Measurements from ENCODE around the gene CEP112.

Gene CEP112

DNA sequence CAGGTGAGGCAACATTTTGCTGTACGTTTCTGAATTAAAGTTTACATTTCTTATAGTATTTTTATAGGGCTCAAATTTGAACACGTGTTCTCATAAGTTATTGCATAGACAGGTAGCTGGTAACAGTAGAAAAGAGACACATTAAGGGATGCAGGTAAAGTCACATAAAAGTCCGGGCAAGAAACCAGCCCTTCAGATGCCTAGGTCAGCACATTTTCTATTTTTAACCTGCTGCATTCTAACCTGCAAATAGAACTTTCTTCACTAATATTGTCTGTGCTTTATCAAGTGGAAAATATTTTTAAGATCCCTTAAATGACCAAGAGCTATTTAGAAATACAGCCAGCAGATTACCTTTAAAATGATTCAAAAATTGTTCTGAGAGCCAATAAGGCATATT is 323.1 kb downstream of the CEP112 start:
- H3K9me2 ChIP-seq (replicated peaks; ENCODE audit: insufficient read depth, low read length): no peaks in the 10 kb centered on the region
- no peak overlapping the region for H3K4me2 ChIP-seq (ENCODE audit: low read depth, low read length, poor library complexity, severe bottlenecking)
- no peak overlapping the region for H3K27ac ChIP-seq (ENCODE audit: low read depth, low read length)
- TF ChIP-seq CTCF (IDR thresholded peaks at IDR 0.05; ENCODE audit: insufficient read depth, low read length, poor library complexity, severe bottlenecking) (no peak), EZH2phosphoT487 (conservative IDR thresholded peaks at IDR 0.05; ENCODE audit: low read length) (no peak)
- H3K27me3 ChIP-seq (ENCODE audit: low read length): no peaks in the 10 kb centered on the region
- no peaks in the 10 kb centered on the region for H3F3A ChIP-seq (ENCODE audit: insufficient read depth)
- no peaks in the 10 kb centered on the region for H3K36me3 ChIP-seq (ENCODE audit: low read length)
- H3K4me3 ChIP-seq (ENCODE audit: insufficient read depth, low read length, poor library complexity, severe bottlenecking): no peak overlapping the region
- H3K9ac ChIP-seq (ENCODE audit: low read length): no peak overlapping the region
- H4K20me1 ChIP-seq (ENCODE audit: low read depth, low read length): no peaks in the 10 kb centered on the region
- no peaks in the 10 kb centered on the region for H3K9me3 ChIP-seq (ENCODE audit: insufficient read depth, low read length)
- H3K79me2 ChIP-seq (ENCODE audit: insufficient read depth, low read length): no peaks in the 10 kb centered on the region
- H2AFZ ChIP-seq (ENCODE audit: low read depth, low read length, severe bottlenecking): no peak overlapping the region

DNA sequence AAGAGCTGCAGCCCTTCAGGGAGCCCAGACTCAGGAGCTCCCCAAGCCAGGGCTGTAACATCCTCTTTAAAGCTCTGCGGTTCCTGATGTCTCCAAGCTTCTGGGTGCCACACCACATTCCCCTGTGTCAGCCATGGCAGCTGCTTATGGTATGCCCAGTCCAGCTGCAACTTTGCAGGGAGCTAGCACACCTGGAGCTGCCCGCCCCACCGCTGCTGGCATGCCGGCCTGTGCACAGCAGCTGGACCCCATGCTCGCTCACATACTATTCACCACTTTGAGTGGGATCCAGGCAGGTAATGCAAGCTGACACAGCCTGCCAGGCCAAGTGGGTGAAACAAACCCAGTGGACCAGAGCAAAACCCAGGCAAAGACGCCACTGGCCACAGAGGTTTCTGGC is 324.9 kb downstream of the CEP112 start:
- H2AFZ ChIP-seq (ENCODE audit: low read depth, low read length, severe bottlenecking): no peak overlapping the region
- H3K36me3 ChIP-seq (ENCODE audit: low read length): no peaks in the 10 kb centered on the region
- H3K27me3 ChIP-seq (ENCODE audit: low read length): no peaks in the 10 kb centered on the region
- no peaks in the 10 kb centered on the region for H3K9me2 ChIP-seq (replicated peaks; ENCODE audit: insufficient read depth, low read length)
- no peaks in the 10 kb centered on the region for H3K9me3 ChIP-seq (ENCODE audit: insufficient read depth, low read length)
- no peak overlapping the region for H3K27ac ChIP-seq (ENCODE audit: low read depth, low read length)
- no peaks in the 10 kb centered on the region for H3F3A ChIP-seq (ENCODE audit: insufficient read depth)
- TF ChIP-seq EZH2phosphoT487 (conservative IDR thresholded peaks at IDR 0.05; ENCODE audit: low read length): no peak
- TF ChIP-seq CTCF (IDR thresholded peaks at IDR 0.05; ENCODE audit: insufficient read depth, low read length, poor library complexity, severe bottlenecking): no peak
- H3K4me3 ChIP-seq (ENCODE audit: insufficient read depth, low read length, poor library complexity, severe bottlenecking): no peak overlapping the region
- H3K4me2 ChIP-seq (ENCODE audit: low read depth, low read length, poor library complexity, severe bottlenecking): no peak overlapping the region
- no peaks in the 10 kb centered on the region for H4K20me1 ChIP-seq (ENCODE audit: low read depth, low read length)
- H3K79me2 ChIP-seq (ENCODE audit: insufficient read depth, low read length): no peaks in the 10 kb centered on the region
- H3K9ac ChIP-seq (ENCODE audit: low read length): no peak overlapping the region

DNA sequence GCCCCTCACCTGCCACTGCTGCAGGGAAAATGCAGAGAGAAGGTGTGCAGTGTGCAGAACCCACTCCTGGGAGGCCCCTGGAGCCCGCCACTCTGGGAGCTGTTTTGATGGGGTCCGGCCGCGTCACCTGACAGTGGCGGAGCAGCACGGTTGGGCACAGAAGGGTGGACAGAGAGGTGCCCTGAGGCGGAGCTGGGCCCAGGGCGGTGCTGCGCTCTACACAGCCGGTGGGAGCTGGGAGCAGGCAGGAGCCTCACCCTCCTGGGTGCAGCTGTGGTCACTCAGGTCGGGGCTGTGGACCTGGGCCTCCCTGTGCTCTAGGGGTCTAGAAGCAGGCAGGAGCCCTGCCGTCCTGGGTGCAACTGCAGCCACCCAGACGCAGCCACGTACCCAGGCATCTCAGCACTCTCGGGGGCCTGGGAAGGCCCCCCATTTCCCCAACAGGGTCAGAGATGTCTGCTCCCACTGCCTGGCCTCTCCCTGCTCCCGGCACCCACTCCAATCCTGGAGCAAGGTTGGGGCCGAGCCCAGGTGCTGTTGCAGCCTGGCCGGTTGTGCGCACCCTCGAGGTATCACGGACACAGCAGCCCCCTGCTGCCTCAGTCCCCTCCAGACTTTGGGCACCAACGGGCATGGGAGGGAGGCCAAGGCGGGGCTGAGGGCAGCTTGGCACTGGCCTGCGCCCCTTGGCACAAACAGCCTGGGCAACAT is 326.1 kb downstream of the CEP112 start:
- no peaks in the 10 kb centered on the region for H3K79me2 ChIP-seq (ENCODE audit: insufficient read depth, low read length)
- H3K27me3 ChIP-seq (ENCODE audit: low read length): no peaks in the 10 kb centered on the region
- no peaks in the 10 kb centered on the region for H3F3A ChIP-seq (ENCODE audit: insufficient read depth)
- H3K9ac ChIP-seq (ENCODE audit: low read length): no peak overlapping the region
- H3K4me3 ChIP-seq (ENCODE audit: insufficient read depth, low read length, poor library complexity, severe bottlenecking): no peak overlapping the region
- H3K27ac ChIP-seq (ENCODE audit: low read depth, low read length): no peak overlapping the region
- H3K36me3 ChIP-seq (ENCODE audit: low read length): no peaks in the 10 kb centered on the region
- no peaks in the 10 kb centered on the region for H3K9me3 ChIP-seq (ENCODE audit: insufficient read depth, low read length)
- H3K4me2 ChIP-seq (ENCODE audit: low read depth, low read length, poor library complexity, severe bottlenecking): no peak overlapping the region
- H2AFZ ChIP-seq (ENCODE audit: low read depth, low read length, severe bottlenecking): no peak overlapping the region
- TF ChIP-seq CTCF (IDR thresholded peaks at IDR 0.05; ENCODE audit: insufficient read depth, low read length, poor library complexity, severe bottlenecking) (no peak), EZH2phosphoT487 (conservative IDR thresholded peaks at IDR 0.05; ENCODE audit: low read length) (no peak)
- H3K9me2 ChIP-seq (replicated peaks; ENCODE audit: insufficient read depth, low read length): no peaks in the 10 kb centered on the region
- H4K20me1 ChIP-seq (ENCODE audit: low read depth, low read length): no peaks in the 10 kb centered on the region

All from SU-DHL-6 (cell line).